ENCODE results near the gene TPCN2.

TPCN2 gene

DNA sequence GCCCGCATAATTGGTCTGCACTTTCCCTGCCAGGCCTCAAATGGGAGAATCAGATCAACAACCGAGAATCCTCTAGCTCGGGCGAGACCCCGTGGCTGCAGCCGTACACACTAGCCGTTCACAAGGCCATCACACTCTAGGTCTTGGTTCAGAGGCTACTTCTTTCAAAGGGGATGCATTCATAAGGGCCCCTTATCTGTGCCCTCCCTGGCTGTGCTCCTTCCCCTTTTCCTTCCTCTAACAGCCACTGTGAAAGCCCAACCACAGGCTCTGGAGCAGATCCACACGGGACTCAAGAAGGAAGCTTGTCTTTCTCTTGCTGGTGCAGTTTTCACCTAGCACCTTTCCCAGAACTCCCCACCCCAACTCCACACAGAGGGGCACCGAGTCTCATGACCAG lies 131.5 kb downstream of the TPCN2 start:
- no peak for DNase-seq (ENCODE audit: low spot score)
- in situ Hi-C loops (cut with MboI; ENCODE audit: low pct_unique_long_range_greater_than_20kb, low sequenced_read_pairs, unreplicated experiment): no loop called here
- TF ChIP-seq, protein P1, sequence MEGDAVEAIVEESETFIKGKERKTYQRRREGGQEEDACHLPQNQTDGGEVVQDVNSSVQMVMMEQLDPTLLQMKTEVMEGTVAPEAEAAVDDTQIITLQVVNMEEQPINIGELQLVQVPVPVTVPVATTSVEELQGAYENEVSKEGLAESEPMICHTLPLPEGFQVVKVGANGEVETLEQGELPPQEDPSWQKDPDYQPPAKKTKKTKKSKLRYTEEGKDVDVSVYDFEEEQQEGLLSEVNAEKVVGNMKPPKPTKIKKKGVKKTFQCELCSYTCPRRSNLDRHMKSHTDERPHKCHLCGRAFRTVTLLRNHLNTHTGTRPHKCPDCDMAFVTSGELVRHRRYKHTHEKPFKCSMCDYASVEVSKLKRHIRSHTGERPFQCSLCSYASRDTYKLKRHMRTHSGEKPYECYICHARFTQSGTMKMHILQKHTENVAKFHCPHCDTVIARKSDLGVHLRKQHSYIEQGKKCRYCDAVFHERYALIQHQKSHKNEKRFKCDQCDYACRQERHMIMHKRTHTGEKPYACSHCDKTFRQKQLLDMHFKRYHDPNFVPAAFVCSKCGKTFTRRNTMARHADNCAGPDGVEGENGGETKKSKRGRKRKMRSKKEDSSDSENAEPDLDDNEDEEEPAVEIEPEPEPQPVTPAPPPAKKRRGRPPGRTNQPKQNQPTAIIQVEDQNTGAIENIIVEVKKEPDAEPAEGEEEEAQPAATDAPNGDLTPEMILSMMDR (IDR thresholded peaks at IDR 0.05; ENCODE audit: extremely low read depth, insufficient read depth, missing control alignments): no peak

DNA sequence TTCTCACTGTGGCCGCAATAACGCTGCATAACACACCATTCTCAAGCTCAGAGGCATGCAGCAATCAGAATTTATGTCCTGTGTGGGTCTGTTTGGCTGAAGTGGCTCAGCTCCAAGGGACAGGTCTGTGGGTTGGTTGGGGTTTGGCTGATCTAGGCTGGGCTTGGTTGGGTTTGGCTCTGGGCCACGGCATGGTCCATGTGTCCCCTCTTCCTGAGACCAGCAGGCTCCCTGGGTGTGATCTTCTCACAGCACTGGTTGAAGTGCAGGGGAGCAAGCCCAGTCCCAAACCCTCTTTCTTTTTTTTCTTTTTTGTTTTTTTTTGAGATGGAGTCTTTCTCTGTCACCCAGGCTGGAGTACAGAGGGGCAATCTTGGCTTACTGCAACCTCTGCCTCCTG lies 132.0 kb downstream of the TPCN2 start:
- TF ChIP-seq, protein P1 (IDR thresholded peaks at IDR 0.05; ENCODE audit: extremely low read depth, insufficient read depth, missing control alignments): no peak
- DNase-seq (ENCODE audit: low spot score): no peak
- in situ Hi-C loops (cut with MboI; ENCODE audit: low pct_unique_long_range_greater_than_20kb, low sequenced_read_pairs, unreplicated experiment): no loop called here

DNA sequence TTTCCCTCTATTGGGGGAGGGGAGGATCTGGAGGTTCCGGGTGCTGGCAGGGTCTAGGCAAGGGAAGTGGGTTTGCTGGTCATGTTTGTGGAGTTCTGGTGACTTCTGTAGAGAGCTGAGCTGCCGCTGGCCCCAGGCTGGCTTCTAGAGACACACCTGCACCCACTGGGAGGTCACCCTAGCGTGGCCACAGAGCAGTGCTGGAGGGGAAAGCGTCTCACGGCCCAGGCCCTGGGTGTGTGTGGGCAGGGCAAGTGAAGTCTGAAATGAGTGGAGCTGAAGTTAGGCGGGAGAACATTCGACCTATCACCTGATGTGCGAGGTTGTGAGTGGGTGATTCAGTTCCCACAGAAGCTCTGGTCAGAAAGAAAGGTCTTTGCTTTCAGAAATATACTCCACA lies 134.9 kb downstream of the TPCN2 start:
- in situ Hi-C loops (cut with MboI; ENCODE audit: low pct_unique_long_range_greater_than_20kb, low sequenced_read_pairs, unreplicated experiment): no loop called here
- TF ChIP-seq, protein P1 (IDR thresholded peaks at IDR 0.05; ENCODE audit: extremely low read depth, insufficient read depth, missing control alignments): no peak
- peak; percentile 73 for DNase-seq (ENCODE audit: low spot score)

Data from GM13977 (cell line).